Neural progenitor cell (in vitro differentiated cells): Measurements from ENCODE around the gene MID2.
"Not testable (repeated sequence)": the region's sequence is repeated elsewhere in the genome, so short reads cannot be mapped to it uniquely, and the experiment has no call there.

ENCODE experiments used
- CTCF ChIP-seq: fragments of 200-600 bp; sonication (generic); IDR thresholded peaks from 2 replicates; pipeline ENCODE4 v1.5.1; 2017; ENCODE audit warnings: antibody characterized with exemption, mild to moderate bottlenecking
- EZH2 ChIP-seq: fragments of 200-600 bp; sonication (generic); IDR thresholded peaks from 2 replicates; pipeline ENCODE4 v1.6.1; 2017; ENCODE audit warnings: antibody characterized with exemption, mild to moderate bottlenecking, moderate library complexity
- EZH2phosphoT487 ChIP-seq: fragments of 200-600 bp; sonication (generic); IDR thresholded peaks from 2 replicates; pipeline ENCODE4 v1.6.1; 2017; ENCODE audit warnings: antibody characterized with exemption

- TF ChIP-seq CTCF, EZH2, EZH2phosphoT487: not testable (repeated sequence)
These were observed 129.7 kb downstream of the MID2 start for GRCh38 chrX:107955337-107955736.
